HCT116 (cell line): ENCODE data around the gene GRIK4. TPM values are rescaled to one million over a fixed set of nuclear protein-coding genes. Genes with fewer than 3 reads are reported as not detected.

ENCODE experiments used
- ATAC-seq: fragments of 200-7000 bp; cut with Tn5 transposase; 2 replicates; pipeline ENCODE4 v1.9.1; 2020; ENCODE audit warnings: mild to moderate bottlenecking, moderate library complexity
- BruUV-seq: library from RNA; stranded (reverse); fragments of 400-500 nt; replicated peaks from 2 replicates; lab custom pipeline; 2021; lab: Mats Ljungman, UMichigan
- CTCF ChIA-PET: fragments of 300-600 bp; sonication (Branson Sonifier 250); formaldehyde crosslinking; loops from one replicate; lab custom pipeline; 2021; ENCODE audit warnings: antibody characterized with exemption; lab: Charles Lee
- POLR2A ChIA-PET: fragments of 300-600, 350-600 bp; sonication (Branson Sonifier 250); formaldehyde crosslinking; loops from one replicate; lab custom pipeline; 2021; ENCODE audit warnings: antibody characterized with exemption; lab: Charles Lee
- RAD21 ChIA-PET, 2 experiments: fragments of 300-600 bp; sonication (Branson Sonifier 250); formaldehyde crosslinking; loops; one replicate each; lab custom pipeline; 2023; ENCODE audit warnings: low total read pairs in 2 of 2; ENCODE audit not compliant: uncharacterized antibody in 2 of 2, unreplicated experiment in 2 of 2, low non-redundant PET in 1 of 2; lab: Charles Lee
- DNase-seq: peaks from one replicate; pipeline ENCODE4 v3.0.0-alpha.2; 2010; ENCODE audit warnings: low read depth, low spot score
- H2AFZ ChIP-seq: fragments of 200-600 bp; shearing (Covaris generic), sonication (generic); 2 replicates; pipeline ENCODE4 v1.6.1; 2017; ENCODE audit warnings: low read depth, mixed run types, mixed read lengths, antibody characterized with exemption, low read length; ENCODE audit not compliant: poor library complexity, severe bottlenecking
- H3K27ac ChIP-seq: 2 replicates; pipeline ENCODE4 v1.5.1; 2012; ENCODE audit warnings: low read depth, low read length
- H3K27me3 ChIP-seq: fragments of 200-600 bp; sonication (generic); 2 replicates; pipeline ENCODE4 v1.6.1; 2016; ENCODE audit warnings: mixed run types, low read length, mixed read lengths; ENCODE audit not compliant: insufficient read depth
- H3K36me3 ChIP-seq, 2 experiments: fragments of 200-500 bp in 1 of 2; fragments of 200-600 bp in 1 of 2; sonication (Bioruptor generic) in 1 of 2; sonication (generic) in 1 of 2; 2 replicates each; pipeline versions ENCODE4 v1.5.1 to v1.6.1; 2014 to 2016; ENCODE audit warnings: low read length in 2 of 2, inconsistent platforms in 1 of 2, mixed read lengths in 1 of 2, mixed run types in 1 of 2; ENCODE audit not compliant: insufficient read depth in 2 of 2, control insufficient read depth in 1 of 2
- H3K4me1 ChIP-seq, 2 experiments: fragments of 200-600 bp in 1 of 2; sonication (generic) in 1 of 2; 2 replicates each; pipeline versions ENCODE4 v1.5.1 to v1.6.1; 2012 to 2017; ENCODE audit warnings: low read length in 2 of 2, inconsistent platforms in 1 of 2, mild to moderate bottlenecking in 1 of 2, mixed read lengths in 1 of 2, mixed run types in 1 of 2, moderate library complexity in 1 of 2; ENCODE audit not compliant: insufficient read depth in 2 of 2, control insufficient read depth in 1 of 2
- H3K4me2 ChIP-seq: fragments of 200-600 bp; sonication (generic); 2 replicates; pipeline ENCODE4 v1.6.1; 2017; ENCODE audit warnings: mixed run types, low read length, mixed read lengths
- H3K4me3 ChIP-seq, 2 experiments: fragments of 200-600 bp in 1 of 2; sonication (generic) in 1 of 2; replicated peaks in 1 of 2; 2 replicates each; pipeline ENCODE4 v1.5.1; 2011 to 2016; ENCODE audit warnings: low read length in 2 of 2, control low read depth in 1 of 2, low read depth in 1 of 2, mild to moderate bottlenecking in 1 of 2, mixed read lengths in 1 of 2, mixed run types in 1 of 2
- H3K79me2 ChIP-seq: fragments of 200-600 bp; sonication (generic); 2 replicates; pipeline ENCODE4 v1.6.1; 2017; ENCODE audit warnings: mild to moderate bottlenecking, mixed run types, low read length, moderate library complexity, mixed read lengths; ENCODE audit not compliant: insufficient read depth
- H3K9ac ChIP-seq: fragments of 200-600 bp; sonication (generic); 2 replicates; pipeline ENCODE4 v1.6.1; 2016; ENCODE audit warnings: low read length, mixed read lengths
- H3K9me2 ChIP-seq: fragments of 200-600 bp; sonication (generic), shearing (Covaris generic); 2 replicates; pipeline ENCODE4 v1.6.1; 2017; ENCODE audit warnings: mixed run types, mild to moderate bottlenecking, moderate library complexity; ENCODE audit not compliant: insufficient read depth
- H3K9me3 ChIP-seq, 2 experiments: fragments of 200-500 bp in 1 of 2; fragments of 200-600 bp in 1 of 2; sonication (Bioruptor generic) in 1 of 2; sonication (generic) in 1 of 2; 2 replicates each; pipeline ENCODE4 v1.6.1; 2014 to 2017; ENCODE audit warnings: low read length in 2 of 2, mixed read lengths in 2 of 2, inconsistent platforms in 1 of 2, low read depth in 1 of 2, mild to moderate bottlenecking in 1 of 2, mixed run types in 1 of 2, moderate library complexity in 1 of 2; ENCODE audit not compliant: control insufficient read depth in 1 of 2, insufficient read depth in 1 of 2
- H4K20me1 ChIP-seq: fragments of 200-600 bp; sonication (generic), shearing (Covaris generic); 2 replicates; pipeline ENCODE4 v1.6.1; 2017; ENCODE audit warnings: mixed run types, mild to moderate bottlenecking, moderate library complexity; ENCODE audit not compliant: insufficient read depth
- ATF3 ChIP-seq: IDR thresholded peaks from 2 replicates; pipeline ENCODE4 v1.6.1; 2012
- EGR1 ChIP-seq: IDR thresholded peaks from 2 replicates; pipeline ENCODE4 v1.6.1; 2012; ENCODE audit warnings: low read depth
- EZH2 ChIP-seq: fragments of 200-600 bp; sonication (generic); IDR thresholded peaks from 2 replicates; pipeline ENCODE4 v1.6.1; 2017; ENCODE audit warnings: antibody characterized with exemption, mixed run types
- EZH2phosphoT487 ChIP-seq: fragments of 200-600 bp; IDR thresholded peaks from 2 replicates; pipeline ENCODE4 v1.6.1; 2018; ENCODE audit warnings: antibody characterized with exemption, borderline replicate concordance
- JUND ChIP-seq: IDR thresholded peaks from 2 replicates; pipeline ENCODE4 v1.6.1; 2012
- POLR2AphosphoS5 ChIP-seq: IDR thresholded peaks from 2 replicates; pipeline ENCODE4 v1.6.1; 2011; ENCODE audit warnings: mild to moderate bottlenecking, low read depth, low read length, moderate library complexity
- SIN3A ChIP-seq: IDR thresholded peaks from 2 replicates; pipeline ENCODE4 v1.6.1; 2012; ENCODE audit warnings: low read depth
- SP1 ChIP-seq: IDR thresholded peaks from 2 replicates; pipeline ENCODE4 v1.6.1; 2012; ENCODE audit warnings: low read depth
- SRF ChIP-seq: IDR thresholded peaks from 2 replicates; pipeline ENCODE4 v1.6.1; 2012; ENCODE audit warnings: low read depth
- YY1 ChIP-seq: IDR thresholded peaks from 2 replicates; pipeline ENCODE4 v1.6.1; 2011; ENCODE audit warnings: low read length, low read depth, moderate library complexity, mild to moderate bottlenecking; ENCODE audit not compliant: insufficient replicate concordance; ENCODE audit errors: extremely low read depth
- ZBTB33 ChIP-seq: IDR thresholded peaks from 2 replicates; pipeline ENCODE4 v1.6.1; 2011; ENCODE audit warnings: mild to moderate bottlenecking, low read length, moderate library complexity; ENCODE audit not compliant: insufficient replicate concordance; ENCODE audit errors: extremely low read depth
- ZFX ChIP-seq: fragments of 450-650 bp; IDR thresholded peaks from 2 replicates; pipeline ENCODE4 v1.6.1; 2017
- intact Hi-C: fragments of 100-400 bp; cut with micrococcal nuclease; formaldehyde crosslinking; loops from 2 replicates; pipeline ENCODE4 v1.10.0; 2022
- total RNA-seq: library from RNA; stranded (reverse); gene quantifications from one replicate; pipeline ENCODE4 v1.2.1, GENCODE V29; 2021; ENCODE audit not compliant: unreplicated experiment

Gene GRIK4
- total RNA-seq, 1 experiment from 2014 or later = 0.52 TPM

- Histone ChIP-seq H3K79me2 (no peaks in the 10 kb centered on the region), H3K9me3 (no peaks in the 10 kb centered on the region), H3K4me2 (no peak overlapping the region), H3K27me3 (peaks cover 3% of the 10 kb centered on the region; the same call in 1 of the 2 replicates), H3K36me3 (no peaks in the 10 kb centered on the region), H3K9me2 (no peaks in the 10 kb centered on the region), H3K9ac (no peak overlapping the region), H4K20me1 (no peaks in the 10 kb centered on the region), H3K4me1 (no peaks in the 10 kb centered on the region), H3K27ac (no peak overlapping the region), H2AFZ (no peak overlapping the region), H3K4me3 (no peak overlapping the region)
- CTCF ChIA-PET = no interaction called here
- RAD21 ChIA-PET = no interaction called here
- TF ChIP-seq YY1 (no peak), SIN3A (no peak), EGR1 (no peak), ZFX (no peak), EZH2 (no peak), ATF3 (no peak), JUND (no peak), SP1 (no peak), SRF (no peak), EZH2phosphoT487 (no peak), ZBTB33 (no peak), POLR2AphosphoS5 (no peak)
- DNase-seq = no peak
- POLR2A ChIA-PET = no interaction called here
- ATAC-seq = no peak
- BruUV-seq = no TSS peak
- intact Hi-C loops = no loop called here
Observed at GRCh38 chr11:120690406-120690805, 178.9 kb downstream of the GRIK4 start.
